GM23248 (cell line): Measurements from ENCODE around the gene CX3CL1. TPM values are rescaled to one million over a fixed set of nuclear protein-coding genes. Genes with fewer than 3 reads are reported as not detected.

ENCODE experiments used
- DNase-seq: peaks from one replicate; pipeline ENCODE4 v3.0.0-alpha.2; 2015
- H2AFZ ChIP-seq: fragments of 200-600 bp; sonication (generic); 2 replicates; pipeline ENCODE4 v1.6.1; 2016; ENCODE audit warnings: antibody characterized with exemption
- H3F3A ChIP-seq: fragments of 200-600 bp; sonication (generic); 2 replicates; pipeline ENCODE4 v1.6.1; 2016; ENCODE audit warnings: mild to moderate bottlenecking, antibody characterized with exemption, mixed run types; ENCODE audit not compliant: insufficient read depth
- H3K27ac ChIP-seq: fragments of 200-600 bp; sonication (generic); 2 replicates; pipeline ENCODE4 v1.5.1; 2016; ENCODE audit warnings: mild to moderate bottlenecking
- H3K27me3 ChIP-seq: fragments of 200-600 bp; sonication (generic); replicated peaks from 2 replicates; pipeline ENCODE4 v1.6.1; 2016; ENCODE audit warnings: mild to moderate bottlenecking; ENCODE audit not compliant: insufficient read depth
- H3K36me3 ChIP-seq: fragments of 200-600 bp; sonication (generic); 2 replicates; pipeline ENCODE4 v1.6.1; 2016; ENCODE audit warnings: low read depth, mild to moderate bottlenecking
- H3K4me1 ChIP-seq: fragments of 200-600 bp; sonication (generic); 2 replicates; pipeline ENCODE4 v1.6.1; 2016; ENCODE audit warnings: mild to moderate bottlenecking; ENCODE audit not compliant: insufficient read depth
- H3K4me2 ChIP-seq: fragments of 200-600 bp; sonication (generic); one replicate; pipeline ENCODE4 v1.6.1; 2016; ENCODE audit warnings: mild to moderate bottlenecking; ENCODE audit not compliant: unreplicated experiment
- H3K4me3 ChIP-seq: fragments of 200-600 bp; sonication (generic); 2 replicates; pipeline ENCODE4 v1.5.1; 2016; ENCODE audit warnings: mild to moderate bottlenecking
- H3K79me2 ChIP-seq: fragments of 200-600 bp; sonication (generic); 2 replicates; pipeline ENCODE4 v1.6.1; 2016; ENCODE audit warnings: mild to moderate bottlenecking; ENCODE audit not compliant: insufficient read depth
- H3K9ac ChIP-seq: fragments of 200-600 bp; sonication (generic); 2 replicates; pipeline ENCODE4 v1.6.1; 2016; ENCODE audit warnings: mild to moderate bottlenecking
- H3K9me2 ChIP-seq: fragments of 200-600 bp; sonication (generic); 2 replicates; pipeline ENCODE4 v1.6.1; 2016; ENCODE audit warnings: mixed run types, mild to moderate bottlenecking, moderate library complexity; ENCODE audit not compliant: insufficient read depth
- H3K9me3 ChIP-seq: fragments of 200-600 bp; sonication (generic); one replicate; pipeline ENCODE4 v1.6.1; 2017; ENCODE audit warnings: low read depth
- H4K20me1 ChIP-seq: fragments of 200-600 bp; sonication (generic); 2 replicates; pipeline ENCODE4 v1.6.0; 2016; ENCODE audit not compliant: insufficient read depth
- EZH2 ChIP-seq: fragments of 200-600 bp; sonication (generic); IDR thresholded peaks from 2 replicates; pipeline ENCODE4 v1.6.1; 2018; ENCODE audit warnings: antibody characterized with exemption, mild to moderate bottlenecking; ENCODE audit not compliant: insufficient read depth, poor library complexity, severe bottlenecking
- EZH2phosphoT487 ChIP-seq: fragments of 200-600 bp; sonication (generic); IDR thresholded peaks from 2 replicates; pipeline ENCODE4 v1.6.1; 2018; ENCODE audit warnings: antibody characterized with exemption, moderate library complexity, mild to moderate bottlenecking, low read depth; ENCODE audit not compliant: insufficient read depth
- WGBS, 2 experiments: methylation state at CpG; one replicate each; pipeline ENCODE4 v1.1.6; 2015 to 2017; ENCODE audit warnings: low lambda C conversion rate in 2 of 2, low coverage in 1 of 2; ENCODE audit errors: missing lambda C conversion rate in 2 of 2; 5-methylcytosine and 5-hydroxymethylcytosine counted together
- in situ Hi-C: fragments of 300-500 bp; cut with MboI; formaldehyde crosslinking; loops from 2 replicates; pipeline ENCODE4 v1.15.0; 2020
- polyA plus RNA-seq: library from polyadenylated mRNA; unstranded; fragments of >200 nt; fragmentation: Nextera tagmentation; extraction: Ambion mirVana; gene quantifications from 2 replicates; pipeline ENCODE4 v1.2.1, GENCODE V29; 2016
- small RNA-seq: library from RNA; depleted of rRNA; stranded (forward); fragments of <200 nt; gene quantifications from one replicate; pipeline ENCODE3, GENCODE V24; 2014; ENCODE audit warnings: low read depth, low replicate concordance
- total RNA-seq: library from RNA; depleted of rRNA; stranded (reverse); fragments of >200 nt; shearing (Covaris generic); gene quantifications from 2 replicates; pipeline ENCODE4 v1.2.3, GENCODE V29; 2014; rRNA removed

The CX3CL1 gene
- total and polyA plus RNA-seq, 2 experiments from 2014 or later = not detected

DNA sequence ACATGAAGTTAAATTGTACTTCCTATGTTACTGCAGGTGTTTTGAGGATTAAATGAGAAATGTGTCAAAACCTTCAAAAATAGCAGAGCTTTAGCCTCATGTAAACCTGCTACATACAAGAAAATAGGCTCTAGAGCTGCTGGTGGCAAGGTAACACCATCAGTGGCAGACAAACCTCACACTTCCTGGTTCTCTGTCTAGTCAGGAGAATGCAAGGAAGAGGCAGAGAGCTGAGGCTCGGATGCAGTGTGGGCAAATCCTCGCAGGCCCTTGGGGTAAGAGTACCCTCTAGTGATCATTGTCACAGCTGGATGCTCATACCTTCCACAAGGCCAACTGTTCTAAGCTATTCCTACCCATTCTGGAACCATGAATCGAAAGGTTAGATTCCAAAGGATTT, 60.7 kb downstream of the CX3CL1 start:
- no peak overlapping the region for H3K9ac ChIP-seq
- no peaks in the 10 kb centered on the region for H3K9me3 ChIP-seq
- H3K27ac ChIP-seq = no peak overlapping the region
- in situ Hi-C loops = no loop called here
- TF ChIP-seq EZH2phosphoT487 (no peak), EZH2 (no peak)
- H3K9me2 ChIP-seq = no peaks in the 10 kb centered on the region
- no peaks in the 10 kb centered on the region for H3K4me1 ChIP-seq
- no peaks in the 10 kb centered on the region for H3K27me3 ChIP-seq
- H4K20me1 ChIP-seq = no peaks in the 10 kb centered on the region
- H3F3A ChIP-seq = no peaks in the 10 kb centered on the region
- H3K79me2 ChIP-seq = no peaks in the 10 kb centered on the region
- WGBS, 2 experiments = 96 to 97% methylated on average over 3 of the region's 3 CpGs
- no peak overlapping the region for H2AFZ ChIP-seq
- DNase-seq = no peak
- peaks cover 71% of the 10 kb centered on the region for H3K36me3 ChIP-seq
- no peak overlapping the region for H3K4me2 ChIP-seq
- H3K4me3 ChIP-seq = no peak overlapping the region

DNA sequence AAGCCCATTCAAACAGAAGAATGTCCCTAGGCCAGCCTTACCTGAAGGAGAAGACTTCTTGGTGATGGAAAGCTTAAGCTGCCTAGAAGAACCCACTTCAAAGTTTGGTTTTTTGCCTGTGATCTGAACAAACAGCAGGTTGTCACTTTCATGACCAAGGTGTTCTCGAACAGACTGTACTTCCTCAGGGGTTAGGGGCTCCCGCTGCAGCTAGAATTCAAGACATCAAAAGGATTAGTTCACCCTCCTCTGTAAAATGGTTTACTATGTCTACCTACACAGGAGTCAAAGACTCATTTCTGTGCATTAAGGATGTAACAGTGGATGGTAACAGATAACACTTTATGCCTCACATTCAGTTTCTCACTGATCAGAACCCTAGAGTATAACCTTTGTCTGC, 61.7 kb downstream of the CX3CL1 start:
- no peaks in the 10 kb centered on the region for H3K4me1 ChIP-seq
- 97 to 100% methylated on average over 2 of the region's 2 CpGs for WGBS, 2 experiments

More for the DNA sequence above, 61.7 kb downstream of the CX3CL1 start:
- Histone ChIP-seq H3K9me3 (no peaks in the 10 kb centered on the region), H2AFZ (no peak overlapping the region), H3K36me3 (peaks cover 81% of the 10 kb centered on the region), H3K27ac (no peak overlapping the region), H3K9ac (no peak overlapping the region), H3K4me2 (no peak overlapping the region), H3K4me3 (no peak overlapping the region), H3K79me2 (no peaks in the 10 kb centered on the region; the same call in 1 of the 2 replicates), H3K27me3 (no peaks in the 10 kb centered on the region), H3F3A (no peaks in the 10 kb centered on the region), H4K20me1 (no peaks in the 10 kb centered on the region), H3K9me2 (no peaks in the 10 kb centered on the region)
- TF ChIP-seq EZH2 = no peak
- TF ChIP-seq EZH2phosphoT487 = no peak
- in situ Hi-C loops = no loop called here
- DNase-seq = no peak

Small RNA genes within 50 kb of the gene (small RNA-seq; reads per million reads assigned to genes)
- gene AC108081.1 = not detected

Other genes with a start within 250 kb of the CX3CL1 start
- gene PSME3IP1, start 186.5 kb upstream of the CX3CL1 start, total RNA-seq = 39.7 and 42.2 TPM in 2 replicates
- gene PSME3IP1, start 186.5 kb upstream of the CX3CL1 start, polyA plus RNA-seq = 58.9 and 67.7 TPM in 2 replicates
- 34.7 and 42.7 TPM in 2 replicates for gene RSPRY1, start 186.2 kb upstream of the CX3CL1 start, total RNA-seq
- 39.1 and 43.9 TPM in 2 replicates for gene RSPRY1, start 186.2 kb upstream of the CX3CL1 start, polyA plus RNA-seq
- 116 and 136 TPM in 2 replicates for gene ARL2BP, start 127.2 kb upstream of the CX3CL1 start, total RNA-seq
- 111 and 114 TPM in 2 replicates for gene ARL2BP, start 127.2 kb upstream of the CX3CL1 start, polyA plus RNA-seq
- not detected in 2 replicates for gene PLLP, start 87.8 kb upstream of the CX3CL1 start, total RNA-seq
- gene PLLP, start 87.8 kb upstream of the CX3CL1 start, polyA plus RNA-seq = 0.44 and 0.46 TPM in 2 replicates
- not detected in 2 replicates for gene CCL22, start 13.7 kb upstream of the CX3CL1 start, total RNA-seq
- gene CCL22, start 13.7 kb upstream of the CX3CL1 start, polyA plus RNA-seq = 0.10 and 0.13 TPM in 2 replicates
- gene CCL17, start 32.3 kb downstream of the CX3CL1 start, total RNA-seq = not detected in 2 replicates
- not detected in 2 replicates for gene CCL17, start 32.3 kb downstream of the CX3CL1 start, polyA plus RNA-seq
- gene CIAPIN1, start 74.9 kb downstream of the CX3CL1 start, total RNA-seq = 35.7 TPM in 2 replicates
- gene CIAPIN1, start 74.9 kb downstream of the CX3CL1 start, polyA plus RNA-seq = 45.1 and 55.2 TPM in 2 replicates
- 31.5 and 41.3 TPM in 2 replicates for gene COQ9, start 75.0 kb downstream of the CX3CL1 start, total RNA-seq
- 41.4 and 41.8 TPM in 2 replicates for gene COQ9, start 75.0 kb downstream of the CX3CL1 start, polyA plus RNA-seq
- gene POLR2C, start 90.2 kb downstream of the CX3CL1 start, total RNA-seq = 152 and 163 TPM in 2 replicates
- gene POLR2C, start 90.2 kb downstream of the CX3CL1 start, polyA plus RNA-seq = 39.6 and 40.0 TPM in 2 replicates
- gene DOK4, start 114.0 kb downstream of the CX3CL1 start, total RNA-seq = 51.6 and 60.5 TPM in 2 replicates
- 44.6 and 47.1 TPM in 2 replicates for gene DOK4, start 114.0 kb downstream of the CX3CL1 start, polyA plus RNA-seq
- gene CCDC102A, start 164.1 kb downstream of the CX3CL1 start, total RNA-seq = 17.7 and 20.6 TPM in 2 replicates
- 3.9 and 4.6 TPM in 2 replicates for gene CCDC102A, start 164.1 kb downstream of the CX3CL1 start, polyA plus RNA-seq
- gene ADGRG5, start 170.2 kb downstream of the CX3CL1 start, total RNA-seq = not detected in 2 replicates
- gene ADGRG5, start 170.2 kb downstream of the CX3CL1 start, polyA plus RNA-seq = 0.05 and 0.18 TPM in 2 replicates